NCI-H1694 (cell line): ENCODE measurements around the gene SAMD1.
A peak's percentile ranks its signal among the peaks of the same experiment; 100 is the strongest.

Experiments used
- DNase-seq: peaks from one replicate; lab custom pipeline; 2025; lab: John Stamatoyannopoulos, UW

Gene SAMD1

DNA sequence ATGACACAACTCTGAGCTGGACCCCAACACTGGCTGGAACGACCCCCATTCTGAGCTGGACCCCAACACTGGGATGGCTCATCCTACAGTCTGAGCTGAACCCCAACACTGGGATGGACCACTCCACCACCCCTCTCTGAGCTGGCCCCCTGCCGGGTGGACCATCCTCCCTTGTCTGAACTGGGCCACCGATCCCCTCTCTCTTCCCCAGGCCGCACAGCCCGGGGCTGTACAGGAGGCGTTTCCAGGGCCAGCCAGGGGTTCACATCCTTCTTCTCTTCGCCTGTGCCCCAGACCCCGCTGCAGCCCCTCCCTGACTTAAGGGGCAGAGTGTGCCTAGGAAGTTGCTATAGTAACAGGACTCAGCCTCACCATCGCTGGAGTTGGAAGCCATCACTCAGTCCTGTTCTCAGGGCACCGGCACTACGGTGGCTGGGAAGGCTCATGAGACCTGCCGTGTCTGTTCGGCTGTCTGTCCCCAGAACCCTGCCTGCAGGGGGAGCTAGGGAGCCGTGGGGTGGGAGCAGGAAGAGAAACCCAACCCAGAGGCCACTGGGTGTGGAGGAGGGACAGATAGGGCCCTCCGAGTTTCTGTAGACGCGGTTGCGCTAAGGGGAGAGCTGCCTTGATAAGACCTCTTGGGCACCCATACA lies 23.3 kb upstream of the SAMD1 start:
- no peak for DNase-seq

DNA sequence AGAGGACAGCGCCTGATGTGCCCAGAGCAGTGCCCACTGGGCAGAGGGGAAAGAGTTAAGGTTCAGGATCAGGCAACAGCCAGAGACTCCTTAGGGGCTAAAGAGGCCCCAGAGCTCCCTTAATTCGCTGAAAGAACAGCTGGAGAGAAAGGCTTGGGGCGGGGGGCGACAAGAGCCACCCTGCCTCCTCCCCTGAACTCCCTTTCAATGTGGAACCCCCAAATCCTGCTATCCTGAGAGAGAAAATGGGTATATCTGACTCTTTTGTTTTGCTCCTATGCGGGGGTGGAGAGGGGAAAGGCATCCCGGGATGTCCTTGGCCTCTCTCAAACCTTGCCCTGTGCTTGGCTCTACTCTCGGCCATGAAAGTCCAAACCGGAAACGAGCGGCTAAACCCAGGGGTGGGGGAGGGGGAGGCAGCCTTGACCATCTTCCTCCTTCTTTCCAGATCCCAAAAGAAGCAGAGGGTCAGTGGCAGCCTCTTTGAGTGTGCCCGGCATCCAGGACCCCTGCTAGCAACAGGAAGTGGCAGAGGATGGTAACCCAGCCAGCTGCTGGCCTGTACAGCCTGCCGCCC lies 22.3 kb upstream of the SAMD1 start:
- no peak for DNase-seq

DNA sequence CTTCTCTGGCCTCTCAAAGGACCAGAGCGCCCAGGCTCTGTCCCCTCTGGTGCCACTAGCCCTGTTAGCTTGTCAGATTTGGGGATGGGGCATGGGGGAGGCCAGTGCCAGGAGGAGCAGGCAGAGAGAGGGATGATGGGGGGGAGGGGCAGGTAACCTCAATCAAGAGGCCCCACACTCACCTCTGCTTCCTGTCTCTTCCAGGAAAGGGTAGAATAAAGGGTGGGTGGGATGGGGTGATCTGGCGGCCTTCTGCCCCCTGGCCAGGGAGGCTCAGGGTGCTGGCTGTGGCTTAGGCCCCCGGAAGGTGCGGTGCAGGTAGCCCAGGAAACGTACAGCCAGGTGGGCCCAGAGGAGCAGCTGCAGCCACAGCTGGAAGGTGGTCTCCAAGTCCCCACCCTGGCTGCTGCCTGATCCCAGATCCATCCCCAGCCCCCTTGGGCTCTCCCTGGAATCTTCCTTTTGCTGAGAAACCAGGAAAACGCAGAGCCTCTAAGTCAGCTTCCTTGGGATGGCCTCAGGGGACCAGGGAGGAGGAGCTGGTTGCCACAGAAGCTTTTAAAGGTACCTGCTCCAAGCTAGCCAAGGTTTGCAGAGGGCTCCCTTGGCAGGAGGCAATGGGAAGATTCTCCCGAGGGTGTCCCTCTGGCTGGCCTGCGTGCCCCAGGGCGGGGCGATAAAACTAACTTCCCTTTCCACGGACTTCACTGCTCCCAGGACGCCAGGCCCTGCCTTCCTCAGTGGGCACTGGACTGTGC lies 21.7 kb upstream of the SAMD1 start:
- no peak for DNase-seq

DNA sequence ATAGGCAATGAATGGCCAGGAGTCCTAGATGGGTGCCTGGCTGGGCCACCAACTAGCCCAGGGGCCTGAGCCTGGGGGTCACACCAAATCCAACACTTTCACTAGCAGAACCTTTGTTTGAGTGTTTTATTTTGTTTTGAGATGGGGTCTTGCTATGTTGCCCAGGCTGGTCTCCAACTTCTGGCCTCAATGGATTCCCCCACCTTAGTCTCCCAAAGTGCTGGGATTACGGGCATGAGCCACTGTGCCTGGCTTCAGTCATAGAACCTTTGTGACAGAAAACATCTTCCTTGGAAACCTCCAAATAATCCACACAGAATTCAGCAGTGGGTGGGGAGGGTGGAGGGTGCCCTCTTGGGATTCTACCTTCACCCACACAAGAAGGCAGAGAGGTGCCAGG lies 20.9 kb upstream of the SAMD1 start:
- no peak for DNase-seq

DNA sequence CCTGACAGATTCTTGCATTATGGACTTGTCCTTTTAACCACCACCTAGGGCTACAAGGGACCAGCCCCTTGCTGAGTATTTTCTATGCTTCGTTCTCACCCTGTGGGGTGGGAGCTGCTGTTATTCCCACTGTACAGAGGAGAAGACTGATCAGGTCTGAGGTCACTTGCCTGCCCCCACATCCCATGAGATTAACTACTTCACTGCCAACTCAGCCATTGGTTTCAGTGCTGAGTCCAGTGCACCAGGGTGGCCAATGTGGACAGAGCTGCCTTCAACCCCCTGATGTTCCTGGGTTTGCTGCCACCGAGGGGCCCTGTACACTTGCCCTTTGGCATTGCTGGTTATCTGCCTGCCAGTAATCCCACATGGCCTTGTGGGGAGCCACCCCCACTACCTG lies 20.1 kb upstream of the SAMD1 start:
- no peak for DNase-seq

DNA sequence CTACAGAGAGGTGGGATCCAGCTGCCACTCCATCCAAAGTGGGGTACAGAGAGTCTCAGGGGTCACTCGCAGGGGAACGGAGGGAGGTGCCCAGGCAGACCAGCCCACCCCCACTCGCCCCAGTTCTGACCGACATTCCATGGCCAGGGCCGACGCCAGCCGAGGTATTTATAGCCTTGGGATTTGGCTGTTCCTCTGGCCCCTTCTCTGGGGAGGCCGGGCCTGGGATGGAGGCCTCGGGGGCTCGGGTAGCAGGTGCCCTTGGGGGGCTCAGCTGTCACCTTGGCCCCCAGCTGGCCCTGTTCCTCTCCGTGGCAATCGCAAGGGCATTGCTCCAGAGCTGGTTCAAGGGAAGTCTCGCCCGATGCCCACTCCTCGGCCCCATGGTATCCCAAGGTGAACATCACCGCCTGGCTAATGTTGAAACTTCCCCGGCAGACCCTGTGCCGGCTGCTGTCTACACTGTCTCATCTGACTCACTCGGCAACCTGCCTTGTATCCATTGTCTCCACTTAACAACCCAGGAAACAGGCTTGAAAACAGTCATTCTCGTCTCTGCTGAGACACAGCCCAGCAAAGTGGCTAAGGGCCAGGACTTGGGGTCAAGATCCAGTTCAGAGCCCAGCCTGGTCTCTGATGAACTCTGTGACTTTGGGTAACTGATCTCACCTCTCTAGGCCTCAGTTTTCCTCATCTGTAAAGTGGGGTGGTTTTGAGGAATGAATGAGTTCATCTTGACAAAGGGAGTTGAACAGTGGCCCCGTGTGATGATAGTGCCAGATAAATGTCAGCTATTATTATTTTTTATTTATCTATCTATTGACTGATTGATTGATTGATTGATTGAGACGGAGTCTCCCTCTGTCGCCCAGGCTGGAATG lies 17.3 kb upstream of the SAMD1 start:
- DNase-seq, result no peak

DNA sequence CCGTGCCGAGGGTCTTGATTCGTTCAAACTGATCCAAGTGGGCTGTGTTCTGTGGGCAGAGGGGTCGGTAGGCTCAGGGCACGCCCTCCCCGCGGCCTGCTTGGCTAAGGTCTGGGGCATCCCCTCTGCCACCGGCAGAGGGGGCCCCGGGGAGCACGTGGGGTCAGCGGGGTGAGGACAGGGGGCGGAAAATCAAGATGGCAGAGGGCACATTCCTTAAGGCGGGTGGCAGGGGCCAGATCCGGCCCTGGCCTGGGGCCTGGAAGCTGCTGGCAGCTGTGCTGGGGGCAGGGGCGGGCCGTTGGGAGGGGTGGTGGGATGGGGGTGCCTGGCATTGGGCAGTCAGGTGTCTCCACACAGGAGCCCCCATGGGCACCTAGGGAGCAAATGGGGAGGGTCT lies 16.3 kb upstream of the SAMD1 start:
- DNase-seq, result no peak

DNA sequence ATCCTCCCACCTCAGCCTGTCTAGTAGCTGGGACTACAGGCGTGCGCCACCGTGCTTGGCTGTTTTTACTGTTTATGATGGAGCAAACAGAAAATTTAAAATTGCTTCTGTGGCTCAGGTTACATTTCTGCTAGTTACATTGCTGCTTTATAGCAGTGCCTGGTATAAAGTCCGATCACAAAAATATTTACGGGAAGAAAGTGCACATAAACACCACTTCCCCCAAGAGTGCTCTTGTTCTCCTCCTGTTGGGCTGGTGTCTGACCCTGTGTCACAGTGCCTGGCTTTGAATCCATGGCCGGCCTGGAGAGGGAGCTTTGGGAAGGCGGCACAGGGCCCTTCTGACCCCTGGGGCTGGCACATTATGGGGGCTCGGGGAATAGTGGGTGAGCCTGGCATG lies 15.1 kb upstream of the SAMD1 start:
- no peak for DNase-seq

DNA sequence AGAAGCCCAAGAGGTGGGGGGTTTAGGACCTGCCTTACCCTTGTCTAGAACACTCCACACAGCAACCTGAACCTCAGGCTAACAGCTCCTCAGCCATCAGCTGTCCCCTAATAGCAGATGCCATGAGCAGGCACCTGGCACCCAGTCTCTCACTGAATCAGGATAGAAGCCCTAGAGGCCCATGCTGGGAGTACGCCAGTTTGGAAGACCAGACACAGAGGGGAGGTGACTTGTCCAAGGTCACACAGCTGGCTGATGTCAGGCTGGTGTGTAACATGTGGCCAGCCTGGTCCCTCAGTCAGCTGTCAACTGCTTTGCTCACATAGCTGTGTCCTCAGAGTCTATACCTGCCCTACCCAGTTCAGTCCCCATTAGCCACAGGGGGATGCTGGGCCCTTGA lies 12.8 kb upstream of the SAMD1 start:
- DNase-seq, result no peak

DNA sequence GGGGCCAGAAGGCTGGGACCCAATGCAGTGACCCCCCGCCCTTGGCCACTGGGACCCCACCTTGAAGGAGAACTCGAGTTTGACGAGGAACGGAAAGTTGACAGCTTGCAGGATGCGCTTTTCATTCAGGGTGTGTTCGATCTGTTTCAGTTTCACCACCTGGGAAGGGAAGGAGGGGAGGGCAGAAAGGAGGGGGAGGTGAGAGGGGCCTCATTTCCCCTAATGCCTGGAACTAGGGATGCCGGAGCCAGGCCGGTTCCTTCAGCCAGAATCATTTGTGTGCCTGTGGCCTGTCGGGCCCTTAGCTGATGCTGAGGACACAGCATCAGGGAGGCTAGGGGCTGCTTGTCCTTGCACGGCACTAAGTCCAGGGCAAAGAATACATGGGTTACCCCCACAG lies 12.2 kb upstream of the SAMD1 start:
- DNase-seq, result no peak

DNA sequence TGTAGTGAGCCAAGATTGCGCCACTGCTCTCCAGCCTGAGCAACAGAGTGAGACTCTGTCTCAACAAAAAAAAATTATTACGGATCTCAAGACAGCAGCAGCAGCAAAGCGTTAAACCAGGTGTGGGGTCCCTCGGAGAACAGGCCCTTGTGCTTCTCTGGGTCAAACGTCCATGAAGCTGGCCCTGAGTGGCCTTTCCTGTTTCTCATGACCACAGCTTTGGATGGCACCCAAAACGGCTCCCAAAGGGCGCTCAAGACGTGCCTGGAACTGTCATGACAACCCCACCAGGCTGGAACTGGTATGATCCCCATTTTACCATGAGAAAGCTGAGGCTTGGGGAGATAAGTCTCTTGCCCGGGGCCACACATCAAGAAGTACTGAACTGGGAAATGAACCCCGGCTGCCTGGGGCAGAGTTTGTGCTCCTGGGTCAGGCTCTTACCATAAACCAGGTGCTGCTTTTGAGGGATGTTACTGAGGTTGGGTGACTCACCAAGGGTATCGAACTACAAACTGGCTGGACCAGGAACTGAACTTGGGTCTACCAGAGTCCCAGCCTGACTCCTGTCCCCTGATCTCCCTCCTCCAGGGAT lies 11.6 kb upstream of the SAMD1 start:
- no peak for DNase-seq

DNA sequence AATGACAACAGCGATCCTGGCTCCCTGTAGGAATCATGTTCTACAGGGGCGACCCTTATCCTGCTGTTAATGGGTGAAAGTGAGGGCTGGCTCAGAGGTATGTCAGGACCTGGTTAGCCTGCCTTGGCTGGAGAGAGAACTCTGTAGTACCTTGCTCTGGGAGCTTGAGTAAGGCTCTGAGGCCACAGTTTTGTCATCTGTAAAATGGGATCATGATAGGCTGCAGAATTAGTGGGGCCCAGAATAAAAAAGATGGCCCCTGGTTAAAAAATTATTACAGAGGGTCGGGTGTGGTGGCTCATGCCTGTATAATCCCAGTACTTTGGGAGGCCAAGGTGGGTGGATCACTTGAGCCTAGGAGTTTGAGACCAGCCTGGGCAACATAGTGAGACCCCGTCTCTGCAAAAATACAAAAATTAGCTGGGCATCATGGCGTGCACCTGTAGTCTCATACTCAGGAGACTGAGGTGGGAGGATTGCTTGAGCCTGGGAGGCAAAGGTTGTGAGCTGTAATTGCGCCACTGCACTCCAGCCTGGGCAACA lies 10.5 kb upstream of the SAMD1 start:
- no peak for DNase-seq

DNA sequence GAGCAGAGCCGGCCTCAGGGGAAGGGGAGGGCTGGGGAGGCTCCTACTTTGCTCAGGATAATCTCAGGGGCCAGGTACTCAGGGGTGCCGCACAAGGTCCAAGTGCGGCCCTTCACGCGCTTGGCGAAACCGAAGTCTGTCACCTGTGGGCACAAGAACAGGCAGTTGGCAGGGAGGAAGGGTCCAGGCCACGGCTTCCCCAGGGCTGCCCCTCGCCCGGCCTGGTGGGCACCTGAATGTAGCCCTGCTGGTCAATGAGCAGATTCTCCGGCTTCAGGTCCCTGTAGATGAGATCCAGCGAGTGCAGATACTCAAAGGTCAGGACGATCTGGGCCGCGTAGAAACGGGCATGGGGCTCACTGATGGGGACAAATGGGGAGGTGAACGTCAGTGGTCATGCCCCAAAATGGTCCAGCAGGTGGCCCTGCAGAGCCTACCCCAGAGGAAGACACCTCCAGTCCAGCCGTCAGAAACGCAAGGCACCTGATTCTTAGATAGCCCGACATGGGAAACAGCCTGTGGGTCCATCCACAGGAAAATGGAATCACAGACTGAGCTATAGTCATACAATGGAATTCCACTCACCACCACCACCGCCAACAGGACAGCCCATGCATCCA lies 7.1 kb upstream of the SAMD1 start:
- DNase-seq, result no peak

DNA sequence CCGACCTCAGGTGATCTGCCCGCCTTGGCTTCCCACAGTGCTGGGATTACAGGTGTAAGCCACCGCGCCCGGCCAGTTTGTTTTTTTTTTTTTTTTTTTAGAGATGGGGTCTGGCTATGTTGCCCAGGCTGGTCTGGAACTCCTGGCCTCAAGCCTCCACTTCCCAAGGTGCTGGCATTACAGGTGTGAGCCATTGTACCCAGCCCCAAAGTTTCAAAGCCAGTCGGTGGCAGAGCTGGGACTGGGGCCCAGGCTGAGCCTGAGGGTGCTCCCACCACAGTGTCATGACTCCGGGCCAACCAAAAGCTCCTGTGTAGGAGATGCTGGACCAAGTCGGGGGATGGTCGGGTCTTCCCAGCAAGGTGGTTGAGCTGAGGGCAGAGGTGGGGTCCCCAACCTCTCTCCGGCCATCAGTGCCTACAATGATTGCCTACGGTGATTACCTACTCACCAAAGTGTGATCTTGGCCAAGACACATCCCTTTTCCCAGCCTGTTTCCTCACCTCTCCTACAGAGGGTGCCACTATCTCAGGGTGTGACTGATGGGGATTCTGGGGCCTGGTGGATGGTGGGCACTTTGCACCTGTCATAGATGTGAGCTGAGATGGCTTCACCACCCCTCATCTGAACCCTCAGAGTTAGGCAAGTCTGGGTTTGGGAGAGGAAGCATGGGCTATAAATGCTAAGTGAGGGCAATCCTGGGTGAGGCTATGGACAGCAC lies 5.9 kb upstream of the SAMD1 start:
- no peak for DNase-seq

DNA sequence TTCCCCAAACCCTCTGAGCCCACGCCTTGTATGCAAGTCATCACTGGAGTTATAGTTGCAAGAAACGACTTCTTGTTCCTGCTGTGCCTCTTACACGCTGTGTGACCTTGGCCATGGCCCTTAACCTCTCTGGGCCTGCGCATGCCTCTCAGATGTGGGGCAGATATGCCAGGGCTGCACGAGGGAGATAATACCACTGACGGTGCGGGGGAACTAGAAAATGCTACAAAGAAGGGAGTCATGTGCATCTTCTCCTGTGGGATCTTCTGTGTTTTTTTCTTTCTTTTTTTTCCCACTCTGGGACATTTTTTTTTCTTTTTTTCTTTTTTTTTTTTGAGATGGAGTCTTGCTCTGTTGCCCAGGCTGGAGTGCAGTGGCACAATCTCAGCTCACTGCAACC lies 4.3 kb upstream of the SAMD1 start:
- no peak for DNase-seq

DNA sequence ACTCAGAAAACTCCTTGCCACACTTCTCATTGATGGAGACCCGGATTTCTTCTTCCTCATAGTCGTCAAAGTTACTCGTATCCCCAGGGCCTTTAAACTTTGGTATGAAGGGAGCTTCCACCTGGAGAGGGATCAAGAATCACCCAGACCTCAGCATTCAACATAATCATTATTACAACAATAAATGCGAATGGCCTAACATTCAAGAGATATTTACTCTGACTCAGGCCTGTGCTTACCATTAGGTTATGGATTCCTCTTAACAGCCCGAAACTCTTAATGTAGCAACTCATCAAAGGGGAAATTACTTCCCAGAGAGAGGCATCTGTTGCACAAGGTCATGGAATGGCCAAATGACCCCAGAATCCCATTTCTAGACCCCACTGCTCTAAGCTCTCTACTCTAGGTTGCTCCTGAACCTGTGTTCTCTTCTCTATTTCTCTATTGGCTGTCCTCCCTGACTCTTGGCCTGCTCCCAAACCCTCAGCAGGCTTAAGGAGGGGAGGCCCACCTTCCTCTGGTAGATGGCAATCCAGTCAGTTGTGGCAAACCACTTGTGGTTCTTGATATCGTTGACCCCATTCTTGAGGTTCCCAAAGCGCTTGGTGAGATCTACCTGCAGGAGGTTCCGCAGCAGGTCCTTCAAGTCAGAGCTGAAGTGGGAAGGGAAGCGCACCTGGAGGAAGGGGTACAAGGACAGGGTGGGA lies 2.7 kb upstream of the SAMD1 start:
- no peak for DNase-seq

DNA sequence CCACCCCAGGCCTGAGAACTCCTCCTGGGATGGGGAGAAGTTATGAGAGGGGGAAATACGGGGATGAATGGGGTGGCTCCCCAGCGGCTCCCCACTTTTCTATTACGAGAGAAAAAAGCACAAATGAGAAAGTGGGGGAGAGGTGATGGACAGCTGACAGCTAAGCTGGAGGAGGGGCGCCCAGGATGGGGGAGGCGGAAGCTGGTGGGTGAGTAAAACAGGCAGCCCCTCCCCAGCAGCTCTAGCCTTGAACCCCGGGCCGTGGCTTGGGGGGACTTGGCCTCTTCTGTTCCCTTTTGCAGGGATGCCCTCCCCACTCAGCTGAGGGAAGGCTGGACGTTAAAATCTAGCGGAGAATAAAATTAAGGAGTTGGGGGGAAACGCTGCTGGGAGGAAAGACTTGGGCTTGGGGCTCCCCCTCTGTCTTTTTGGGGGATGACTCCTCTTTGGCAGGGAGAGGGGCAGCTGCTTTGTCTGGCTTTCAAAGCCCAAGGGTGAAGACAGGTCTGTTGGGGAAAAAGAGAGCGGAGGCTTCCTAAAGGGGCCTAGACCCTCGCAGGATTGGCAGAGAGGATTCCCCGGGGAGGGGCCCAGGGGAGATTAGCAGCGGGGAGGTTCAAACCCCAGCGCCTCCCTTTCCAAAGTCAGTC lies 1.4 kb upstream of the SAMD1 start:
- no peak for DNase-seq

DNA sequence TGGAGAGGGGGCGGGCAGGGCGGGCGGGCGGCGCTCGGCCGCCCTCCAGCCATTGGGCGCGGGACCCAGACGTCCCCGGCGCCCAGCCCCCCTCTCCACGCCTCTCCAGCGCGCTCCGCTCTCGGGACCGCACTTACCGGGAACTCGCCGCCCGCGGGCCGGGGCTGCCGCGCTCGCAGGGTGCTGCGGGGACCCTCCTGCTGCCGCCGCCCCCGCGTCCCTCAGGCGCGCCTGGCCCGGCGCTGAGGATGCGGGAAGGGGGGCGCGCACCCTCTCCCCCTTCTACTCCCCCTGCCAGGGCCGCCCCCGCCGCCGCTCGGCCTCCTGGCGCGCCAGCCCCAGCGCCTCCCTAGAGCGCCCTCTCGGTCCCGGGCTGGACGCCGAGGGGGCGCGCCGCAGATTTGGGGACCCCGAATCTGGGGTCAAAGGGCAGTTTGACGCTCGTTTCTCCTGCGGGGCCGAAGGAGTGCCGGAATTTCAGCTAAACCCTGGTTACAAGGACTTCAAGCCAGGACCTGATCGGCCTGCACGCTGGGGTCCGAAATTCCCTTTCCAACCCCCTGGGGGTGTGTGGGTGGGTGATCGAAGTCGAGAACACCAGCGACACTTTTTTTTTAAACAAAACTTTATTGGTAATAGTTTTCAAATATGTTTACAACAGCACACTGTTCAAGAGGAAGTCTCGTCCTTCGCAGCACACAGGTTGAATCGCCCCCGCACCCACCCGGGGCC lies 696 bp upstream of the SAMD1 start:
- peak; percentile 23 for DNase-seq
